Measurements from ENCODE around the gene PSD.
A peak's percentile ranks its signal among the peaks of the same experiment; 100 is the strongest.

The PSD gene

DNA sequence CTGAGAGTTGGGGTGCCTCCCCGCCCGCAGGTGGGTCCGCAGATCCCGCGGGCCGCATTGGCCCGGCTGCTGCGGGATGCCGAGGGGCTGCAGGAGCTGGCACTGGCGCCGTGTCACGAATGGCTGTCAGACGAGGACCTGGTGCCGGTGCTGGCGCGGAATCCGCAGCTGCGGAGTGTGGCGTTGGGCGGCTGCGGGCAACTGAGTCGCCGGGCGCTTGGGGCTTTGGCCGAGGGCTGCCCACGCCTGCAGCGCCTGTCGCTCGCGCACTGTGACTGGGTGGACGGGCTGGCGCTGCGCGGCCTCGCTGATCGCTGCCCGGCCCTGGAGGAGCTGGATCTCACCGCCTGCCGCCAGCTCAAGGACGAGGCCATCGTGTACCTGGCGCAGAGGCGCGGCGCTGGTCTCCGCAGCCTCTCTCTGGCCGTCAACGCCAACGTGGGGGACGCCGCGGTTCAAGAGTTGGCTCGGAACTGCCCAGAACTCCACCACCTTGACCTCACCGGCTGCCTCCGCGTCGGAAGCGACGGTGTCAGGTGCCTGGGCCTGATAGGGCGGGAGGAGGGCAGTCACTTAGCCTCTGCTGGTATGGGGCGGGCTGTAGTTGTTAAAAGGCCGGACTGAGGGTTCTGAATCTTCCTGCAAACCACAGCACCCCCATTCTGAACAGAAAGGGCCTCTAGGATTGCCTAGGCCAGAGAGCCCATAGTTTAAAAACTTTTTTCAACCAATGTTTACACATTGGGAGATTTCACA lies 3.4 kb upstream of the PSD start:
- in situ Hi-C loops (cut with MboI; ENCODE audit: low pct_unique_long_range_greater_than_20kb, low sequenced_read_pairs) = no loop called here
- peak; percentile 28 for DNase-seq

DNA sequence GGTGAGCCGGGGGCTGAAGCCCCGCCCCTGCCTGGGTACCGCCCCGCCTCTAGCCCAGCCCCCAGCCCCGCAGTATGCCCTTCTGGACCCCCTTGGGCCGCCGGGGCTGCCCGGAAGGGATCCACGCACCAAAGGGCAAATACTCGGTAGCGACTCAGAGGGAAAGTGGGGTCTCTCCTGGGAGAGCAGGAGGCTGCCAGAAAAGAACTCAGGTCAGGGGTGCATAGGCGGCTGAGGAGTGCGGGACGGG lies 2.8 kb upstream of the PSD start:
- in situ Hi-C loops (cut with MboI; ENCODE audit: low pct_unique_long_range_greater_than_20kb, low sequenced_read_pairs) = no loop called here
- DNase-seq = no peak

- in situ Hi-C loops (cut with MboI; ENCODE audit: low pct_unique_long_range_greater_than_20kb, low sequenced_read_pairs) = no loop called here
- peak; percentile 98 for DNase-seq
These were observed 2.3 kb upstream of the PSD start, which contains the start of gene FBXL15 for GRCh38 chr10:102420714-102421506. Gene FBXL15, plus strand, starts transcription at chr10:102420836. Its CDS starts 294 bp downstream, at chr10:102421130.

- DNase-seq = no peak
- in situ Hi-C loops (cut with MboI; ENCODE audit: low pct_unique_long_range_greater_than_20kb, low sequenced_read_pairs) = no loop called here
These were observed 1.7 kb upstream of the PSD start for GRCh38 chr10:102420181-102420713.

DNA sequence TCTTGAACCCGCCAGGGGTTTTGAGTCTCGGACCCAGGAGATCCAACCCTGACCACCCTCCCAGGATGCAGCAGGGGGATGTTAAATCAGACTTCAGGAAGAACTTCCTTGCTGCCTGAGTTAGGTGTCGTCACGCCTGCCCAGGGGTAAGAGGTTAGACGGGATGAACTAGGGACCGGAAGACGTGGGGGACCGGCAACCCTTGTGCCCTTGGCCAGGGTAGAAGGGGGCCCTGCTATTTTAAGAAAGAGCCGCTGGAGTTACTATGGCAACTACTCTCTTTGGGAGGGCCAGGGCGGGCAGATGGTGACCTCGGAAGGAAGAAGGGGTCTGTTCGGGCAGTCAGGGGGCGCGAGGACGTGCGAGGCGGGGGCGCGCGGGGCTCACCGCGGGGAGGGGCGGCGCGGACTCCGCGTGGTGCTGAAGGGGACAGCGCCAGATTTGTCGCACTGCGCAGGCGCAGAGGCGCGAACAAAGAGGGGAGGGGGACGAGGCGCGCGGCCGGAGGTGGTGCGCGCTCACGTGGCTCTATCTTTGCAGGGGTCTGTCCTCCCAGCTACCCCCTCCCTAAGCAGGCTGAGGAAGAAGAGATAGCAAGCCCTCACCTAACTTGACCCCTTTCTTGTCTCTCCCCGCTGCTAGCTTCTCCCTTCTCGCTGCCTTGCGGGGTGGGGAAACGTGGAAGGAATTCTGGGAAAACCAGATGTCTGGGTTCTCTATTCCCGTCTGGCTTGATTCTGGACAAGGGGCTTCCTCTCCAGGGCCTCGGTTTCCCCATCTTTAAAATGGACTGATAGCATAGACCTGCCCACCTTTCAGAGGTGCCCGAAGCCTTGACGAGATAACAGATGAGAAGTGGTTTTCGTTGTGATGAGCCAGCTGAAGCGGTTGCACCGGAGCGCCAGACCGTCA lies 940 bp upstream of the PSD start:
- in situ Hi-C loops (cut with MboI; ENCODE audit: low pct_unique_long_range_greater_than_20kb, low sequenced_read_pairs) = no loop called here
- DNase-seq = peak; percentile 57

GRCh38 chr10:102416695-102417094 lies 1.9 kb downstream of the PSD start:
- DNase-seq = no peak
- in situ Hi-C loops (cut with MboI; ENCODE audit: low pct_unique_long_range_greater_than_20kb, low sequenced_read_pairs) = no loop called here

- in situ Hi-C loops (cut with MboI; ENCODE audit: low pct_unique_long_range_greater_than_20kb, low sequenced_read_pairs) = no loop called here
- DNase-seq = no peak
These were observed 2.3 kb downstream of the PSD start for GRCh38 chr10:102416283-102416682.

DNA sequence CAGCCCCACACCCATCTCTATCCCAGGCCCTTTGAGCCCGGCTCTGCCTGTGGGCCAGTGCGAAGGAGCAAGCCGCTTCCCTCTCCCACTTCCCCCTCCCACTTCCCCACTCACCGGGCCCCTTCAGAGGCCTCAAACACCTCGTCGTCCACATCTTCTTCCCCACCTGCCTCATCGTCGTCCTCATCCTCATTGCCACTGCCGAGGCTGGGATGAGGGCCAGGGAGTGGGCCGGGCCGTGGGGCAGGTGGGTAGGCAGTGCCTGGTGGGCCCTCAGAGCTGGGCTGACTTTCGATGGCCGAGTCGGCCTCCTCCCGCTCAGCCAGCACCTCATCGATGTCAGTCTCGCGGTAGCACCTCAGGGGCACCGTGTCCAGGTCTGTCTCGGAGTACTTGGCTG lies 3.8 kb downstream of the PSD start:
- in situ Hi-C loops (cut with MboI; ENCODE audit: low pct_unique_long_range_greater_than_20kb, low sequenced_read_pairs) = no loop called here

DNA sequence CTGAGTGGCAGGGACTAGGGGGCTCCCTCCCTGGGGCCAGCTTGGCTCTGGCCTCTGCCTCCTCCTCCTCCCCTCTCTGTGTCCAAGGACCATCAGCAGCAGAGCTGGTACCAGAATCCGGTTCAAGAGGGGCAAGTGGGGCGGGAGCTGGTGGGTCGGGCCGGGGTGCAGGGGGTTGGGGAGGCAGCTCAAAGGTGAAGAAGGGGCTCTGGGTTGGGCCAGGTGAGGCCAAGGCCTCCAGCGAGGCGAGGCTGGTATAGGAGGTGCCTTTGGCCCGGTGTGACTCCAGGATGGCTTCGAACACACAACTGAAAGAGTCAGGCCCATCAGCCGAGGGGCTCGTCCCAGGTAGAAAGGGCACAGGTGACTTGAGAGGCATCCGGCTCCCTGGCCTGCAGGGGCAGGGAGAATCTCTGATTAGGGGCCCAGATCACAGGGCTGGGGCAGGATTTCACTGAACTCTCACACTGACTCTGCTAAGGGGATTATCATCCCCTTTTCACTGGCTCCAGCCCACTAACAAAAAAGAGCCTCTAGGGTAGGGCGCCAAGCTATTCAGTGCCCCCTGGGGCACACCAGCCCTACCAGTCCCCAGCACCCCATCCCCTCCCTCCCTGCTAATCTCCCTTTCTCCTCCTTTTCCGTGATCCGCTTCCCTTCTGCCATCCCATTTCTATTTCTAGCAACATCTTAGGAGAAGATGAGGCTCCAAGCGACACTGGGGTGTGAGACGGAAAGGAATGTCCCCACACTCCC lies 4.6 kb downstream of the PSD start:
- in situ Hi-C loops (cut with MboI; ENCODE audit: low pct_unique_long_range_greater_than_20kb, low sequenced_read_pairs) = no loop called here
- no peak for DNase-seq

More for the DNA sequence above, 3.8 kb downstream of the PSD start:
- DNase-seq = no peak

GRCh38 chr10:102413053-102413705 lies 5.4 kb downstream of the PSD start:
- in situ Hi-C loops (cut with MboI; ENCODE audit: low pct_unique_long_range_greater_than_20kb, low sequenced_read_pairs) = no loop called here
- DNase-seq = no peak

- in situ Hi-C loops (cut with MboI; ENCODE audit: low pct_unique_long_range_greater_than_20kb, low sequenced_read_pairs) = no loop called here
- no peak for DNase-seq
These were observed 6.3 kb downstream of the PSD start for GRCh38 chr10:102412293-102412692.

GRCh38 chr10:102411341-102412255 lies 7.0 kb downstream of the PSD start:
- DNase-seq = no peak
- in situ Hi-C loops (cut with MboI; ENCODE audit: low pct_unique_long_range_greater_than_20kb, low sequenced_read_pairs) = no loop called here

DNA sequence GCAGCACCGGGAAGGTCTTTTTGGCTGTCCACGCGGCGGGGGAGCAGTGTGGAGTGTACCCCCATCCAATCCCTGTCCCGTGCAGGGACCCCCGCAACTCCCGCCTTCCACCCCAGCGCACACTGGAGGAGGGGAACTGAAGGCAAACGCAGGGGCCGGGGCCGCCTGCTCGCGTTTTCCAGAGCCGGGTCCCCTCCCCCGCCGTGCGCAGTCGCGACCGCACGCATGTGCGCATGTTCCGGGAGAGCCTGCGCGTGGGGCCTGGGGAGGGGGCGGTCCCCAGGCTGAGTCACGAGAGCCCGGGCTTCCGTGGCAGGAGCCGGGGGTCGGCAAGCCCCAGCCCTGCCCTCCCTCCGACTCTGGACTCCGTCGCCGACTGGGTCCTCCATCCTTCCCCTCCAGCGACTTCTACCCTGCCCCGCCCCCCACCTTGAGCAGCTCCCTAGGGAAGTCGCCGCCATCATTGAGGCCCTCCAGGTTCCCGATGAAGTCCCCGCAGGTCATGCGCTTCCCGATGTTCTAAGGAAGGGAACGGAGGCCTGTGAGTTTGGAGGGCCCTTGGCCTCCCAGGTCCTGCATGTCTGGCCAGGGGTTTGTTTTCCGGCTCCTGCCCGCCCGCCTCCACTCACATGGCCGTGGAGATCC lies 8.0 kb downstream of the PSD start:
- no peak for DNase-seq
- in situ Hi-C loops (cut with MboI; ENCODE audit: low pct_unique_long_range_greater_than_20kb, low sequenced_read_pairs) = no loop called here

DNA sequence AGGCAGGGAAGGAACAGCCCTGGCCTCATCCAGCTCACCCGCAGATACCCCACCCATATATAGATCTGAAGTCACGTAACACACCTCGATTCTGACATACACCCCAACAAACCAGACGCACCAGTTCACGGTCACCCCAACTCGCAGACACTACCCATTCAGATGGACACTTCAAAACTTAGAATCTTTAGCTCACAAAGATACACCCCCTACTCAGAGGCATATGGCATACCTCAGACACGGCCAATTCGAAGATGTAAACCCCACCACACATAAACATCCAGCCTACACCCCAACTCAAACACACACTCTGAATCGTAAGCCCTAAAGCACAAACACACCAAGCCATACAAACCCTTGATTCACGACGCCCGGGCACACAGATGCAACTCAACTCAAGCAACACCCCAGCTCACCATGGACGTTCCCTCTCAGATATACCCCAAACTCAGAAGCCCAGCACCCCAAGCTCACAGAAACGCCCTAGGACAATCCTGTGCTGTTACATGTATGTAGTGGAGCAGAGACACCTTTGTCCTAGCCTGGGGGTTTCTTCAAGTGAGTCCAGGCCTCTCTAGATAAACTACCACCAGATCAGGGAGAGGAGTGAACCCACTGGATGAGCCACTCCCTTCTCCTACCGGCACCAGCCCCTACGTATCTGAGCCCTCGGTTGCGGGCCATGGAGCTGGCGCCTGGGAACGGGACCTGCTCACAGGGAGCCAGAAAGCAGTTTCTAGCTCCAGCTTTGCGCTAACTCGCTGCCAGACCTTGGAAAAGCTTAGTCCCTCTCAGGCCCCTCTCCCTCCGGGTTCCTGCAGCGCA lies 8.8 kb downstream of the PSD start:
- DNase-seq = no peak
- in situ Hi-C loops (cut with MboI; ENCODE audit: low pct_unique_long_range_greater_than_20kb, low sequenced_read_pairs) = no loop called here

DNA sequence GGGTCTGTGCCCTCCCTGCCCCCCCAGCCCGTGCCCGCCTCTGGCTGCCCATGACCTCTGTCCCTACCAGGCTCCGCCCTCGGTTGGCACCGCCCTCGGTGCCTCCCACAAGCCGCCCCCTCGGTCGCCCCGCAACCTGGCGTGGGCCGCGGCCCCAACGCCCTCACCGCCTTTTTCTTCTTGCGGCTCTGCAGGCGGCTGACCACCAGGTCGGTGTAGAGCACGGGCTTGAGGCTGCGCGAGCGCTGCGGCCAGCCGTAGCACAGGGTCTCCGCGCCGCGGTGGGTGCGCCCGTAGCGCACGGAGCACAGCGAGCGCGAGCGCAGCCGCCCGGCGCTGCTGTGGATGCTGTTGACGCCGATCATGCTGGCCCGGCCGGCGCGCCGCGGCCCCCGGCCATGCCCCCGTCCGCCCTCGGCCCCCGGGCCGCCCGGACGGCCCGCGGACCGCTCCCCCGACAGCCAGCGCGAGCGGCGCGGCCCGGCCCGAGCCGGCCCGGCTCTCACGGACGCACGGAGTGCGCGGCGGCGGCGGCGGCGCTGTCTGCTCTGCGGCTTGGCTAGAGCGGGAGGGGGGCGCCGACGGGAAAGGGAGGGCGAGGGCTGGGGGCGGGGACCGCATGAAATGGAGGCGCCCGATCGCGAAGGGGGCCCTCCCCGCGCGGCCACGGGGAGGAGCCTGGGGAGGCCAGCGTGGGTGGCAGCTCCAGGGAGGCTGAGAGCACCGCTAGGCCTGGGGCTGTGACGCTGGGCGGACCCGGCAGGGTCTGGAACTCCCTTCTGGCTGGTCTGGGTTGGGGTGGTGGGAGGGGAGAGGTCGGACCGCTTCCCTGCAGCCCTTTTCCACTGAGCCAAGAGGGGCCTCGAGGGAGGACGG lies 9.6 kb downstream of the PSD start:
- no peak for DNase-seq

More for the DNA sequence above, 9.6 kb downstream of the PSD start:
- in situ Hi-C loops (cut with MboI; ENCODE audit: low pct_unique_long_range_greater_than_20kb, low sequenced_read_pairs) = no loop called here

Measured in KBM-7 (cell line).